Retinal pigment epithelial cell (primary cell): ENCODE data around the gene CCDC40.

Source experiments
- DNase-seq: peaks from one replicate; pipeline ENCODE4 v3.0.0-alpha.2; 2010; ENCODE audit warnings: low read depth
- H3K4me3 ChIP-seq: 2 replicates; pipeline ENCODE4 v1.5.1; 2011; ENCODE audit warnings: mild to moderate bottlenecking, low read length, control low read depth, moderate library complexity
- CTCF ChIP-seq: conservative IDR thresholded peaks from 2 replicates; pipeline ENCODE4 v1.5.1; 2011; ENCODE audit warnings: low read depth, low read length, control low read depth, inconsistent platforms

CCDC40 gene

DNA sequence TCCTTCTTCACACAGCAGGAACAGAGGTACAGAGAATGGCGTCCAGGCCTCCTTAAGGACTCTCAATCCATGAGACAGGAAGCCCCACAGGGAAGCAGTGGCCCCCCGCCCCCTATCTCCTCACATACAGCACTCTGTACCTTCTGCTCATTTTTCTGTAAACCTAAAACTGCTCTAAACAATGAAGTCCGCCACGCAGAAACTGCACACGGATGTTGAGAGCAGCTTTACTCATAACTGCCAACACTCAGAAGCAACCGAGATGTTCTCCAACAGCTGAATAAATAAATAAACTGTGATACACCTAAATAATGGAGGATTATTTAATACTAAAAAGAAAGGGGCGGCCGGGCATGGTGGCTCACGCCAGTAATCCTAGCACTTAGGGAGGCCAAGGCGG lies 10.6 kb upstream of the CCDC40 start:
- DNase-seq = no peak
- H3K4me3 ChIP-seq = no peak overlapping the region
- no peak for TF ChIP-seq CTCF

- TF ChIP-seq CTCF = no peak
- no peak overlapping the region for H3K4me3 ChIP-seq
- DNase-seq = no peak
These were observed 9.9 kb upstream of the CCDC40 start for GRCh38 chr17:80026359-80027042.

DNA sequence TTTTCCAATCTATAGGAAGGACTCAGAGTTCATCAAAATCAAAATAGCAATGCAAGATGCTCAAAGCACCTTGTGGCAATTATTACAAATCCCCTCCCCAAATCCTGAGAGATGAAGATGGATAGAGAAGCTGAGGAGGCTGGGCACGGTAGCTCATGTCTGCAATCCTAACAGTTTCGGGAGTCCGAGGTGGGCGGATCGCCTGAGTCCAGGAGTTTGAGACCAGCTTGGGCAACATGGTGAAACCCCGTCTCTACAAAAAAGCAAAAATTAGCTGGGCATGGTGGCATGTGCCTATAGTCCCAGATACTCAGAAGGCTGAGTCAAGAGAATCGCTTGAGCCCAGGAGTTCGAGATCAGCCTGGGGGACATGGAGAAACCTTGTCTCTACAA lies 9.4 kb upstream of the CCDC40 start:
- H3K4me3 ChIP-seq = no peak overlapping the region
- DNase-seq = no peak
- no peak for TF ChIP-seq CTCF

- H3K4me3 ChIP-seq = no peak overlapping the region
- no peak for TF ChIP-seq CTCF
- no peak for DNase-seq
These were observed 8.4 kb upstream of the CCDC40 start for GRCh38 chr17:80028030-80028429.

DNA sequence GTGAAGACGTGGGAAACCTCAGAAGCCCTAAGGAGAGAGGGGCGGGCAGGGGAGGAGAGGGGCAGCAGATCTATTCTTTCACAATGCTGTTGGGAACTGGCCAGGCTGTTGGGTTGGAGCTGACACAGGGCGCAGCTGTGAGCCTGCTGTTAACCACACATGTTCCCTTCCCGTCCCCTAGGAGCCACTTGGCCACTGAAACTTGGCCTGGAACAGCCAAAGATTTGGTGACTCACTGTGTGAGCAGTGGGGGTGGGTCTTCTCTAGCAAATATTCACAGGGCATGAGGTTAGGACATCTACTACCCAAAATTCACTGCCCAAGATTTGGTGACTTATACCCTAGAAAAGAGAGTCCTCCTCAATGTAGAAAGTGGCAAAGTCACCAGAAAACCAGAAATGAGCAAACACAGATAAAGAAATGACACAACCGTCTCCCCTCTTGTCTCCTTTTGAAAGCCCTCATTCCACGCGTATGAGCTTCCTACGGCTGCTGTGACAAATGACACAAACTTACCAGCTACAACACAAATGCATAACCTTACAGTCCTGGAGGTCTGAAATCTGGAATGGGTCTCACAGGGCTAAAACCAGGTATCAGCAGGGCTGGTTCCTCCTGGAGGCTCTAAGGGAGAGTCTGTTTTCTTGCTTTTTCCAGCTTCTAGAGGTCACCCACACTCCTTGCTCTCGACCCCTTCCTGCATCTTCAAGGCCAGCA lies 7.0 kb upstream of the CCDC40 start:
- DNase-seq = no peak
- TF ChIP-seq CTCF = peak; percentile 4
- no peak overlapping the region for H3K4me3 ChIP-seq

- H3K4me3 ChIP-seq = no peak overlapping the region
- DNase-seq = no peak
- no peak for TF ChIP-seq CTCF
These were observed 5.6 kb upstream of the CCDC40 start for GRCh38 chr17:80030730-80031410.
